Endothelial cell of umbilical vein (primary cell): ENCODE results near the gene LYVE1. TPM values are rescaled to one million over a fixed set of nuclear protein-coding genes. Genes with fewer than 3 reads are reported as not detected.

Experiments used
- BruUV-seq: library from RNA; stranded (reverse); fragments of 400-500 nt; replicated peaks from 2 replicates; lab custom pipeline; 2021; lab: Mats Ljungman, UMichigan
- CTCF ChIA-PET: fragments of 300-600, 350-600 bp; sonication (Branson Sonifier 250); formaldehyde crosslinking; loops from one replicate; lab custom pipeline; 2021; ENCODE audit warnings: antibody characterized with exemption, inconsistent platforms; lab: Charles Lee
- POLR2A ChIA-PET: fragments of 300-600, 350-600 bp; sonication (Branson Sonifier 250); formaldehyde crosslinking; loops from one replicate; lab custom pipeline; 2021; ENCODE audit warnings: antibody characterized with exemption, inconsistent platforms; lab: Charles Lee
- DNase-seq: peaks from one replicate; pipeline ENCODE4 v3.0.0-alpha.2; 2011; ENCODE audit warnings: low read depth, low spot score
- FAIRE-seq: peaks from 2 replicates; lab custom pipeline; 2011; peaks lifted over from hg19 to GRCh38; lab: Jason Lieb, UNC
- H2AFZ ChIP-seq: 2 replicates; pipeline ENCODE4 v1.6.0; 2012; ENCODE audit warnings: low read depth, low read length, control low read depth, inconsistent platforms
- H3K27ac ChIP-seq: 2 replicates; pipeline ENCODE4 v1.5.1; 2011; ENCODE audit warnings: low read depth, mild to moderate bottlenecking, control low read depth, low read length, moderate library complexity; ENCODE audit not compliant: insufficient read depth
- H3K27me3 ChIP-seq, 2 experiments: 2 replicates each; pipeline versions ENCODE4 v1.6.0 to v1.6.1; 2011; ENCODE audit warnings: low read length in 2 of 2, mixed read lengths in 1 of 2; ENCODE audit not compliant: control insufficient read depth in 2 of 2, insufficient read depth in 2 of 2
- H3K36me3 ChIP-seq, 2 experiments: 2 replicates in 1 of 2; 3 replicates in 1 of 2; pipeline ENCODE4 v1.5.1; 2011; ENCODE audit warnings: low read length in 2 of 2, mild to moderate bottlenecking in 1 of 2, moderate library complexity in 1 of 2; ENCODE audit not compliant: control insufficient read depth in 2 of 2, insufficient read depth in 2 of 2; ENCODE audit errors: extremely low read depth in 1 of 2
- H3K4me1 ChIP-seq: 3 replicates; pipeline ENCODE4 v1.5.1; 2011; ENCODE audit warnings: mild to moderate bottlenecking, low read length; ENCODE audit not compliant: control insufficient read depth, insufficient read depth; ENCODE audit errors: extremely low read depth
- H3K4me2 ChIP-seq: 2 replicates; pipeline ENCODE4 v1.6.1; 2011; ENCODE audit warnings: low read length, control low read depth, mixed read lengths; ENCODE audit not compliant: insufficient read depth
- H3K4me3 ChIP-seq, 3 experiments: fragments of 200-600 bp in 1 of 3; sonication (generic), shearing (Covaris generic) in 1 of 3; replicated peaks in 1 of 3; 2 replicates each; pipeline ENCODE4 v1.5.1; 2011 to 2016; ENCODE audit warnings: control low read depth in 3 of 3, low read length in 3 of 3, mild to moderate bottlenecking in 2 of 3, inconsistent platforms in 1 of 3, low read depth in 1 of 3, moderate library complexity in 1 of 3; ENCODE audit not compliant: insufficient read depth in 1 of 3
- H3K79me2 ChIP-seq: 2 replicates; pipeline ENCODE4 v1.6.0; 2012; ENCODE audit warnings: low read length, inconsistent platforms; ENCODE audit not compliant: control insufficient read depth, insufficient read depth
- H3K9ac ChIP-seq: replicated peaks from 2 replicates; pipeline ENCODE3; 2011; ENCODE audit warnings: low read length, control low read depth; ENCODE audit not compliant: insufficient read depth; ENCODE audit errors: extremely low read depth
- H3K9me1 ChIP-seq: replicated peaks from 3 replicates; pipeline ENCODE4 v1.6.0; 2011; ENCODE audit warnings: mild to moderate bottlenecking, low read length; ENCODE audit not compliant: control insufficient read depth, insufficient read depth; ENCODE audit errors: extremely low read depth
- H3K9me3 ChIP-seq: replicated peaks from 2 replicates; pipeline ENCODE4 v1.5.1; 2012; ENCODE audit warnings: low read length, inconsistent platforms; ENCODE audit not compliant: control insufficient read depth, insufficient read depth
- H4K20me1 ChIP-seq: replicated peaks from 2 replicates; pipeline ENCODE3; 2011; ENCODE audit warnings: mild to moderate bottlenecking, low read length; ENCODE audit not compliant: control insufficient read depth, insufficient read depth; ENCODE audit errors: extremely low read depth
- CTCF ChIP-seq, 2 donors: IDR thresholded peaks; 1 replicate in 1 of 2; 2 replicates in 1 of 2; pipeline ENCODE4 v1.5.1; 2011; ENCODE audit warnings: low read length in 2 of 2, mild to moderate bottlenecking in 2 of 2, moderate library complexity in 2 of 2, control low read depth in 1 of 2, inconsistent platforms in 1 of 2, low read depth in 1 of 2; ENCODE audit not compliant: insufficient read depth in 1 of 2; ENCODE audit errors: extremely low read depth in 1 of 2
- EZH2 ChIP-seq: IDR thresholded peaks from 2 replicates; pipeline ENCODE4 v1.6.1; 2012; ENCODE audit warnings: borderline replicate concordance, low read depth, mild to moderate bottlenecking, moderate library complexity, low read length, inconsistent platforms; ENCODE audit not compliant: severe bottlenecking
- FOS ChIP-seq: IDR thresholded peaks from 2 replicates; pipeline ENCODE4 v1.6.1; 2011; ENCODE audit warnings: mild to moderate bottlenecking, low read length, moderate library complexity, borderline replicate concordance; ENCODE audit not compliant: insufficient read depth
- GATA2 ChIP-seq: IDR thresholded peaks from 2 replicates; pipeline ENCODE4 v1.7.0; 2011; ENCODE audit warnings: low read depth, mild to moderate bottlenecking, moderate library complexity, mixed read lengths, low read length; ENCODE audit not compliant: insufficient read length, insufficient read depth
- JUN ChIP-seq: IDR thresholded peaks from 2 replicates; pipeline ENCODE4 v1.6.1; 2011; ENCODE audit warnings: borderline replicate concordance, low read depth; ENCODE audit not compliant: insufficient read length, insufficient read depth
- MAX ChIP-seq: IDR thresholded peaks from 2 replicates; pipeline ENCODE4 v1.6.1; 2011; ENCODE audit not compliant: insufficient read depth, insufficient read length
- MYC ChIP-seq: IDR thresholded peaks from one replicate; pipeline ENCODE4 v1.6.1; 2011; ENCODE audit warnings: mild to moderate bottlenecking, low read depth, low read length
- POLR2A ChIP-seq: IDR thresholded peaks from 2 replicates; pipeline ENCODE4 v1.6.1; 2012; ENCODE audit warnings: low read depth, mild to moderate bottlenecking, control low read depth, low read length
- POLR2AphosphoS5 ChIP-seq: IDR thresholded peaks from 2 replicates; pipeline ENCODE4 v1.6.1; 2012; ENCODE audit warnings: low read depth, mild to moderate bottlenecking, control low read depth, low read length, moderate library complexity; ENCODE audit not compliant: insufficient read depth
- dilution Hi-C: fragments of 300-500 bp; cut with MboI; formaldehyde crosslinking; loops from one replicate; pipeline ENCODE4 v1.15.0; 2019; ENCODE audit warnings: low sequenced_read_pairs; ENCODE audit not compliant: extremely low pct_ligation_motif_present
- intact Hi-C: fragments of 100-400 bp; cut with micrococcal nuclease; formaldehyde crosslinking; loops from one replicate; pipeline ENCODE4 v1.10.0; 2022
- polyA plus RNA-seq, 4 experiments: library from polyadenylated mRNA; depleted of rRNA in 3 of 4; stranded (reverse) in 3 of 4; unstranded in 1 of 4; fragments of >200 nt; gene quantifications; 2 replicates each; pipeline versions ENCODE4 v1.2.1 to v1.2.3, GENCODE V29; 2011 to 2012; ENCODE audit warnings: missing spikeins in 1 of 4
- total RNA-seq: library from RNA; stranded (reverse); gene quantifications from 2 replicates; pipeline ENCODE4 v1.2.3, GENCODE V29; 2021

Gene LYVE1
- total and polyA plus RNA-seq, 2 donors (not counting 3 experiments of a cell fraction or from before 2014, with no cell fraction given), result 4.6 to 7.6 TPM

GRCh38 chr11:10556590-10556989 lies 11.9 kb downstream of the LYVE1 start:
- TF ChIP-seq CTCF (IDR thresholded peaks at IDR 0.05; ENCODE audit: extremely low read depth in 1 of 2, insufficient read depth in 1 of 2, low read depth in 1 of 2, low read length in 2 of 2) (no peak), POLR2A (no peak), MYC (no peak), GATA2 (no peak), POLR2AphosphoS5 (no peak), JUN (no peak), EZH2 (no peak), FOS (no peak), MAX (no peak)
- no peak overlapping the region for H3K9ac ChIP-seq
- no peak overlapping the region for H3K4me2 ChIP-seq
- POLR2A ChIA-PET, result no interaction called here
- CTCF ChIA-PET, result no interaction called here
- FAIRE-seq (no peak), DNase-seq (no peak)
- no peak overlapping the region for H3K27ac ChIP-seq
- no peaks in the 10 kb centered on the region for H3K79me2 ChIP-seq
- no peak overlapping the region for H3K4me3 ChIP-seq
- no peaks in the 10 kb centered on the region for H3K9me3 ChIP-seq
- no TSS peak for BruUV-seq
- H3K4me1 ChIP-seq, result peaks cover 5% of the 10 kb centered on the region
- H3K36me3 ChIP-seq, result no peaks in the 10 kb centered on the region
- no peaks in the 10 kb centered on the region for H3K27me3 ChIP-seq
- H2AFZ ChIP-seq, result no peak overlapping the region
- no peaks in the 10 kb centered on the region for H4K20me1 ChIP-seq
- intact Hi-C loops, result no loop called here
- H3K9me1 ChIP-seq, result no peaks in the 10 kb centered on the region
- dilution Hi-C loops, result no loop called here
